HG02938 (cell line): ENCODE measurements around the gene CDC42BPB.

ENCODE experiments used
- ATAC-seq: cut with Tn5 transposase; IDR thresholded peaks from one replicate; pipeline ENCODE4 v1.9.1; 2021; ENCODE audit warnings: mild to moderate bottlenecking, moderate library complexity; ENCODE audit not compliant: unreplicated experiment

The CDC42BPB gene

GRCh38 chr14:103094406-103095209, 37.3 kb upstream of the CDC42BPB start, which contains the start of gene EXOC3L4:
TSS of gene EXOC3L4 (plus strand) at chr14:103094725. CDS start at chr14:103100220, 5,495 bp downstream.
- no peak for ATAC-seq

- ATAC-seq, result no peak
Observed at GRCh38 chr14:103093856-103094405, 36.6 kb upstream of the CDC42BPB start.

GRCh38 chr14:103091883-103092222, 34.5 kb upstream of the CDC42BPB start:
- no peak for ATAC-seq

GRCh38 chr14:103091041-103091882, 33.9 kb upstream of the CDC42BPB start:
- peak; percentile 63 for ATAC-seq

GRCh38 chr14:103090481-103091020, 33.2 kb upstream of the CDC42BPB start:
- ATAC-seq, result no peak

- no peak for ATAC-seq
Observed at GRCh38 chr14:103089386-103090335, 32.3 kb upstream of the CDC42BPB start.

- no peak for ATAC-seq
Observed at GRCh38 chr14:103088921-103089320, 31.6 kb upstream of the CDC42BPB start.

- no peak for ATAC-seq
Observed at GRCh38 chr14:103087343-103087835, 30.0 kb upstream of the CDC42BPB start.

GRCh38 chr14:103086771-103087342, 29.5 kb upstream of the CDC42BPB start:
- no peak for ATAC-seq

- no peak for ATAC-seq
Observed at GRCh38 chr14:103085106-103086091, 28.1 kb upstream of the CDC42BPB start.

GRCh38 chr14:103084021-103084919, 26.9 kb upstream of the CDC42BPB start, which contains the start of gene LBHD2:
TSS of gene LBHD2 (plus strand) at chr14:103084210. CDS start at chr14:103086013, 1,803 bp downstream.
- ATAC-seq, result no peak

GRCh38 chr14:103081951-103082350, 24.6 kb upstream of the CDC42BPB start:
- no peak for ATAC-seq

- ATAC-seq, result no peak
Observed at GRCh38 chr14:103078860-103079587, 21.7 kb upstream of the CDC42BPB start.

GRCh38 chr14:103078420-103078749, 21.0 kb upstream of the CDC42BPB start:
- no peak for ATAC-seq

- ATAC-seq, result no peak
Observed at GRCh38 chr14:103074729-103075367, 17.5 kb upstream of the CDC42BPB start.
